GM21576 (cell line): ENCODE measurements around the gene DPF1.

Source experiments
- ATAC-seq: cut with Tn5 transposase; IDR thresholded peaks from one replicate; pipeline ENCODE4 v1.9.1; 2021; ENCODE audit warnings: mild to moderate bottlenecking, moderate library complexity; ENCODE audit not compliant: unreplicated experiment

Gene DPF1

GRCh38 chr19:38168637-38169036 is 55.4 kb downstream of the DPF1 start:
- no peak for ATAC-seq

DNA sequence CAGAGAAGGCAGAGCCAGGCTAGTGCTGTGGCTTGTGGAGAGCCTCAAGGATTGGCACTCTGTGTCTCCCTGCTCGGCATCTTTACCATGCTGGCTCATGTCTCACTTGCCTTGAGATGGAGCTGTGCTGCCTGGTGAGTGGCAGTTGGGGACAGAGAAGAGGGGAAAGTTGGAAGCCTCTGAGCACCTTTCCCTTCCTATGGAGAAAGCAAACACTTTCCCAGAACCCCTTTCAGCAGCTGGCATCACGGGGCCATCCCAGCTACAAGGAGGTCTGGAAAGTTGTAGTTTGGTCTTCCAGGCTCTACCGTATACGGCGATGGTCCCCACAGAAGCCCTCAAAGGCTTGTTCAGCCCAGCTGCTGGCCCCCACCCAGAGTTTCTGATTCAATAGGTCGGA is 58.7 kb downstream of the DPF1 start:
- no peak for ATAC-seq

GRCh38 chr19:38164526-38164925 is 59.5 kb downstream of the DPF1 start:
- no peak for ATAC-seq

- ATAC-seq, result no peak
Observed at GRCh38 chr19:38163419-38164290, 60.4 kb downstream of the DPF1 start.

GRCh38 chr19:38162632-38163031 is 61.4 kb downstream of the DPF1 start:
- no peak for ATAC-seq

- ATAC-seq, result no peak
Observed at GRCh38 chr19:38162094-38162493, 61.9 kb downstream of the DPF1 start.
